Astrocyte (in vitro differentiated cells and primary cell): ENCODE measurements around the gene PAM16. TPM values are rescaled to one million over a fixed set of nuclear protein-coding genes. Genes with fewer than 3 reads are reported as not detected.

Experiments
- DNase-seq: peaks from one replicate; pipeline ENCODE4 v3.0.0-alpha.2; 2010; ENCODE audit warnings: low read depth
- FAIRE-seq: peaks from 2 replicates; lab custom pipeline; 2011; peaks lifted over from hg19 to GRCh38; lab: Jason Lieb, UNC
- H2AFZ ChIP-seq: 2 replicates; pipeline ENCODE4 v1.6.0; 2012; ENCODE audit warnings: low read depth, low read length, inconsistent platforms
- H3K27ac ChIP-seq: 2 replicates; pipeline ENCODE4 v1.5.1; 2011; ENCODE audit warnings: low read depth, low read length, inconsistent platforms
- H3K27me3 ChIP-seq: 2 replicates; pipeline ENCODE4 v1.6.0; 2011; ENCODE audit warnings: low read length, inconsistent platforms; ENCODE audit not compliant: insufficient read depth
- H3K36me3 ChIP-seq: 2 replicates; pipeline ENCODE4 v1.5.1; 2011; ENCODE audit warnings: low read length, inconsistent platforms; ENCODE audit not compliant: insufficient read depth
- H3K4me1 ChIP-seq: 2 replicates; pipeline ENCODE4 v1.5.1; 2011; ENCODE audit warnings: low read length, inconsistent platforms; ENCODE audit not compliant: insufficient read depth
- H3K4me2 ChIP-seq: 2 replicates; pipeline ENCODE4 v1.6.0; 2012; ENCODE audit warnings: low read length, inconsistent platforms
- H3K4me3 ChIP-seq: 2 replicates; pipeline ENCODE4 v1.5.1; 2011; ENCODE audit warnings: low read depth, mild to moderate bottlenecking, low read length, inconsistent platforms; ENCODE audit not compliant: insufficient read depth
- H3K79me2 ChIP-seq: 2 replicates; pipeline ENCODE4 v1.6.0; 2012; ENCODE audit warnings: mild to moderate bottlenecking, low read length, inconsistent platforms; ENCODE audit not compliant: insufficient read depth
- H3K9ac ChIP-seq: 2 replicates; pipeline ENCODE4 v1.6.0; 2012; ENCODE audit warnings: mild to moderate bottlenecking, low read length, inconsistent platforms
- H3K9me3 ChIP-seq: 2 replicates; pipeline ENCODE4 v1.5.1; 2012; ENCODE audit warnings: low read depth, mild to moderate bottlenecking, low read length, inconsistent platforms; ENCODE audit not compliant: insufficient read depth
- H4K20me1 ChIP-seq: 2 replicates; pipeline ENCODE4 v1.6.0; 2012; ENCODE audit warnings: low read length, inconsistent platforms; ENCODE audit not compliant: insufficient read depth
- H3K27ac Mint-ChIP-seq: one replicate; pipeline ENCODE4 v1.8.0; 2021; ENCODE audit warnings: mild to moderate bottlenecking, mixed read lengths; ENCODE audit not compliant: unreplicated experiment
- H3K27me3 Mint-ChIP-seq: one replicate; pipeline ENCODE4 v1.8.0; 2021; ENCODE audit warnings: low read depth, mixed read lengths; ENCODE audit not compliant: unreplicated experiment
- H3K36me3 Mint-ChIP-seq: one replicate; pipeline ENCODE4 v1.8.0; 2021; ENCODE audit warnings: low read depth, mixed read lengths; ENCODE audit not compliant: unreplicated experiment
- H3K4me1 Mint-ChIP-seq: one replicate; pipeline ENCODE4 v1.8.0; 2021; ENCODE audit warnings: low read depth, mixed read lengths; ENCODE audit not compliant: unreplicated experiment
- H3K4me3 Mint-ChIP-seq: one replicate; pipeline ENCODE4 v1.8.0; 2021; ENCODE audit warnings: mild to moderate bottlenecking, moderate library complexity, mixed read lengths; ENCODE audit not compliant: unreplicated experiment
- H3K9me3 Mint-ChIP-seq: one replicate; pipeline ENCODE4 v1.8.0; 2021; ENCODE audit warnings: mild to moderate bottlenecking, mixed read lengths; ENCODE audit not compliant: unreplicated experiment
- CTCF ChIP-seq: IDR thresholded peaks from 2 replicates; pipeline ENCODE4 v1.5.1; 2011; ENCODE audit warnings: low read depth, mild to moderate bottlenecking, inconsistent platforms, low read length, moderate library complexity; ENCODE audit not compliant: insufficient read depth
- EZH2 ChIP-seq: IDR thresholded peaks from 2 replicates; pipeline ENCODE4 v1.6.1; 2012; ENCODE audit warnings: mild to moderate bottlenecking, low read length, inconsistent platforms; ENCODE audit not compliant: insufficient read depth
- total RNA-seq: library from RNA; stranded (reverse); gene quantifications from 2 replicates; pipeline ENCODE4 v1.2.1, GENCODE V29; 2021

The PAM16 gene
- total RNA-seq, 1 donor from 2014 or later = 51.9 TPM

GRCh38 chr16:4332623-4333307, 18.4 kb downstream of the PAM16 start:
- peaks cover 5% of the 10 kb centered on the region for H3K36me3 Mint-ChIP-seq

GRCh38 chr16:4332083-4332482, 19.0 kb downstream of the PAM16 start:
- Mint-ChIP-seq H3K27ac (no peak overlapping the region), H3K9me3 (no peaks in the 10 kb centered on the region)
- TF ChIP-seq EZH2 = no peak
- TF ChIP-seq CTCF = no peak

More at GRCh38 chr16:4332623-4333307, 18.4 kb downstream of the PAM16 start:
- peaks cover 3% of the 10 kb centered on the region for H3K36me3 ChIP-seq
- peaks cover 49% of the 10 kb centered on the region for H3K79me2 ChIP-seq
- no peaks in the 10 kb centered on the region for H3K27me3 ChIP-seq
- H3K4me3 ChIP-seq = no peak overlapping the region
- FAIRE-seq = no peak
- Mint-ChIP-seq H3K27me3 (no peaks in the 10 kb centered on the region), H3K4me3 (no peak overlapping the region), H3K4me1 (peaks cover 7% of the 10 kb centered on the region), H3K27ac (no peak overlapping the region), H3K9me3 (no peaks in the 10 kb centered on the region)
- H4K20me1 ChIP-seq = peaks cover 78% of the 10 kb centered on the region
- peaks cover 15% of the 10 kb centered on the region for H3K4me1 ChIP-seq
- H3K4me2 ChIP-seq = no peak overlapping the region
- no peaks in the 10 kb centered on the region for H3K9me3 ChIP-seq
- no peak overlapping the region for H3K9ac ChIP-seq
- TF ChIP-seq EZH2 (no peak), CTCF (no peak)
- no peak overlapping the region for H3K27ac ChIP-seq
- H2AFZ ChIP-seq = no peak overlapping the region
- no peak for DNase-seq

GRCh38 chr16:4330277-4330874, 20.7 kb downstream of the PAM16 start:
- Histone ChIP-seq H3K9ac (no peak overlapping the region), H3K27ac (no peak overlapping the region), H3K27me3 (no peaks in the 10 kb centered on the region), H3K36me3 (no peaks in the 10 kb centered on the region), H3K9me3 (no peaks in the 10 kb centered on the region), H3K4me1 (peaks cover 15% of the 10 kb centered on the region), H4K20me1 (peaks cover 82% of the 10 kb centered on the region), H3K4me2 (no peak overlapping the region), H2AFZ (no peak overlapping the region), H3K79me2 (peaks cover 66% of the 10 kb centered on the region), H3K4me3 (no peak overlapping the region)
- no peak for TF ChIP-seq EZH2
- TF ChIP-seq CTCF = peak; percentile 81
- no peaks in the 10 kb centered on the region for H3K9me3 Mint-ChIP-seq
- H3K36me3 Mint-ChIP-seq = peaks cover 2% of the 10 kb centered on the region
- FAIRE-seq = no peak
- no peaks in the 10 kb centered on the region for H3K27me3 Mint-ChIP-seq
- no peak for DNase-seq
- H3K4me3 Mint-ChIP-seq = no peak overlapping the region
- H3K4me1 Mint-ChIP-seq = peaks cover 7% of the 10 kb centered on the region
- H3K27ac Mint-ChIP-seq = no peak overlapping the region

More at GRCh38 chr16:4332083-4332482, 19.0 kb downstream of the PAM16 start:
- H3K4me1 ChIP-seq = peaks cover 15% of the 10 kb centered on the region
- no peak overlapping the region for H3K27ac ChIP-seq
- peaks cover 74% of the 10 kb centered on the region for H4K20me1 ChIP-seq
- H3K27me3 Mint-ChIP-seq = no peaks in the 10 kb centered on the region
- peaks cover 7% of the 10 kb centered on the region for H3K4me1 Mint-ChIP-seq
- H3K27me3 ChIP-seq = no peaks in the 10 kb centered on the region
- FAIRE-seq (no peak), DNase-seq (no peak)
- H3K36me3 Mint-ChIP-seq = peaks cover 5% of the 10 kb centered on the region
- no peak overlapping the region for H3K4me2 ChIP-seq
- no peak overlapping the region for H3K4me3 Mint-ChIP-seq
- peaks cover 53% of the 10 kb centered on the region for H3K79me2 ChIP-seq
- H3K36me3 ChIP-seq = peaks cover 3% of the 10 kb centered on the region
- no peaks in the 10 kb centered on the region for H3K9me3 ChIP-seq
- no peak overlapping the region for H3K9ac ChIP-seq
- H2AFZ ChIP-seq = no peak overlapping the region
- H3K4me3 ChIP-seq = no peak overlapping the region
